Central memory CD4-positive, alpha-beta T cell (primary cell): Measurements from ENCODE around the gene CTNND2.

Source experiments
- DNase-seq: peaks from one replicate; pipeline ENCODE4 v3.0.0; 2022

The CTNND2 gene

DNA sequence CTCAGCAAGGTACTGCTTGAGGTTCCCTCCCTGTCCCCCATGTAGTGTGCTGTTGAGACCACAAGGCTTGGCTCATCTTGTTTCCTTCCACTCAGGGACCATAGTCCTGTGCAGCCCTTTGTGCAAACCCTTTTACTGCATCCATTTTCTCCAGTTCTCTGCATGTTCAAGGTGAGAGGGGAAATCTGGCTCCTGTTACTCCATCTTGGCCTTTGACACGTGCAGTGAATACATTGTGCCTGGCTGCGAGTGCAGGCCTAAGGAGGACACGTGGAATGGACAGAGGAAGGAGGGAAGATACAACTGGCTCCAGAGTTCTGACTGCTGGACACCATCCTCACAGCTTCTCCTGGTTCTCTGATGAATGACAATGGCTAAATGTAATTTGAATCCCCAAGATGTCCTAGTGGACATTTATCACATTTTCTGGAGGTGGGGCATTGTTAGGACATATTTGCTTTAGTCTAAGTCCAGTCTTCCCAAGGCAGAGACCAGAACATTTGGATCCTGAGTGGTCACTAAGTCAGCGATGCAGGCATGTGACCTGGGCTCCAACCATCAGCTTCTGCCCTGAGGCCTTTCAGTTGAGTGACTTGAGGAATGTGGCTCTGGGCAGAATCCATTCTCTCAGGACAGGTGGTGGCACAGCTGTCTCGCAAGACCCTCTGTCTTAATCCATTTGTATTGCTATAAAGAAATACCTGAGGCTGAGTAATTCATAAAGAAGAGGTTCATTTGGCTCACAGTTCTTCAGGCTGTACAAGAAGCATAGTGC is 954.2 kb downstream of the CTNND2 start:
- no peak for DNase-seq

DNA sequence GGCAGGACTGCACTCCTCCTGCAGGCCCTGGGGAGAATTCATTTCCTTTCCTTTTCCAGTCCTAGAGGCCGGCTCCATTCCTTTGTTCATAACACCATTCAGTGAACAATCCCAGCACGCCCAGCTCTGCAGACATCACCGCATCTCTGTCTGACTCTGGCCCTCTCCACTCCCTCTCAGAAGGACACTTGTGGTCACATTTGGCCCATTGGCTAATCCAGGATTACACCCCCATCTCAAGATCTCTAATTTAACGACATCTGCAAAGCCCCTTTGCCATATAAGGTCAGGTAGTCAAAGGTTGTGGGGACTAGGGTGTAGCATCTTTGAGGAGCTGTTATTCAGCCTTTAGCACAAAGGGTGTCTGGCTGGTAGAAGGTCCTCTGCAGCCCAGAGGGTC is 958.2 kb downstream of the CTNND2 start:
- no peak for DNase-seq

DNA sequence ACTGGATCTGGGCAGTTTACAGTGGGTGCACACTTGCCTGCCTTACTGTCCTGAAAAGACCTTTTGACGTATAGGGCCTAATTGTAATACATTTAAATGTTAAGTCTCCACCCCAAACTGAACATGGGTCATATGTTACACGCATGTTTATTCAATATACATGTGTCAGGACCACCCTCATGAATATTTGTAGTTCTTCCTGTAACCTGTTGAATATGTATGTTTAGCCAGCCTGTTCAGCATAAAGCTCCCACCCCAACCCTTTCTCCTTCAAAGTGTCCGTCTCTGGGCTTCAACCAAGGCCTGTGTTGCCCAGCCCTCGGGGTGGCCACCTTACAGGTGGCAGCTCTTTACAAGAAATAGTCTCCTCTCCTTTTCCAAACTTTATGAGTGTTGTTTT is 962.3 kb downstream of the CTNND2 start:
- no peak for DNase-seq

DNA sequence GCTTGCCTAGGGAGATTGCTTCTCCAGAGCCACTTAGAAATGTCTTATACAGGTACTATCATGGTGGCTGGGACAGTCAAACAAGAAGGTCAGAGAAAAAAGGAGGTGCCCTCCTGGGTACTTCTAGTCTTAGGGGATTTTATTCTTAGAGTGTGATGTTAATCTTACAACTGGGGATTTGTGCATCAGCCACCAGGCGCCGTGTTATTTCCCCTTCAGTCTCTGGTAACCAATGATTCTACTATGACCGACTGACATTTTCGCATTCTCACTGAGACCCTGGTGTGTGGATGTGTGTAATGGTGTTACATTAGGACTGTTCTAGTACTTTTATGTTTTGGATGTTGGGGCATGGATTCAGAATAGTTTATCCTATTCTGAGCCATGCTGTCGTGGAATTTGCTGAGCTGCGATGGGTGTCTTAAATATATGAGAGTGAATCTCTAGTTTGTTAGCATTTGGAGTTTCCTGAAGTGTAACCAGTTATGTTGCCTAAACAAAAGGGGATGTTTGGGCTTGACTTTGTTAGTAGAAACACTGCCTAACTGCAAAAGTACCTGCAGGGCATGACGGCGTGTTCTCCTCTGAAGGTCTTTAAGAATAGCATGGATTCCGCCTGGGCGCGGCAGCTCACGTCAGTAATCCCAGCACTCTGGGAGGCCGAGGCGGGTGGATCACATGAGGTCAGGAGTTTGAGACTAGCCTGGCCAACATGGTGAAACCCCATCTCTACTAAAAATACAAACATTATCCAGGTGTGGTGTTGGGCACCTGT is 968.0 kb downstream of the CTNND2 start:
- DNase-seq: no peak

DNA sequence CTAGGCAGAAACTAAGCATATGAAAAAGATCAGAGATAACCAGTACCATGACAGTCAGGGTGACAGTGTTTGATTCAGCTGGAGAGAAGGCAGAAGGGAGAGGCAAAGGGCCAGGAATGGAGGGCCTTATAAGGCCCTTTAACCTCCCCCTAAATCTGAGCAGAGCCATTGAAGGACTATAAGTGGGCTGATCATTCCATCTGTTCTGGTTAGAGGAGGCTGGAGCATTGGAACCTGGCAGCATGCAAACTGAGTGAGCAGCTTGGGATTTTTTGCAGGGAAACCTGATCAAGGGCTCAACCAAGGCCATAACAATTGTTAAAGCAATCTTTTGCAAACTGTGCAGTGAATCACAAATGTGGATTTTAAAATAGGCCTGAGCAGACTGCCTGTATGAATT is 968.7 kb downstream of the CTNND2 start:
- DNase-seq: no peak

DNA sequence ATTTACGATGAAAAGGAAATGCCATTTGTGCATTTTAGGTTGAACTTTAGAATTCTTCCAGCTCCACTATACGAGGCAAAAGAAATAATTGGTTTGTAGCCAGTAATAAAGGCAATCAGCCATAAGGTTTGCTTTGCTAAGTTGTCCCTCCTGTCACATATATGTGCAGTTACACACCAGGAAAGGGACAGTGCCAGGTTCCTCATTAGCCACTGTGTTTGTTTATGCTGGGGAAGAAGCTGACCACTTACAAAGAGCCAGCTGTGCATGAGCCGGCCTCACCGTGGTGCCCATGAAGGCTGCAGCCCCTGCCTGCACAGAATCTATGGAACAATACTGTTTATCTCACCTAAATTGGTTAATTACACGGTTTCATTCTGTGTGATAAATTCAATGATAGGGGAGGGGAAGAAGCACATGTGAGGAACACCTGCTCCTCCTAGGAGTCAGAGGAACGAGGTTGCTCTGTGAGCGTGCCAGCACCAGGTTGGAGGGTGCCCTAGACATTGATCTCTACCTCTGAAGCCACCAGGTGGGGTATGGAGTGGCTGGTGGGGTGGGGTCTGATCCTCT is 969.4 kb downstream of the CTNND2 start:
- DNase-seq: no peak

DNA sequence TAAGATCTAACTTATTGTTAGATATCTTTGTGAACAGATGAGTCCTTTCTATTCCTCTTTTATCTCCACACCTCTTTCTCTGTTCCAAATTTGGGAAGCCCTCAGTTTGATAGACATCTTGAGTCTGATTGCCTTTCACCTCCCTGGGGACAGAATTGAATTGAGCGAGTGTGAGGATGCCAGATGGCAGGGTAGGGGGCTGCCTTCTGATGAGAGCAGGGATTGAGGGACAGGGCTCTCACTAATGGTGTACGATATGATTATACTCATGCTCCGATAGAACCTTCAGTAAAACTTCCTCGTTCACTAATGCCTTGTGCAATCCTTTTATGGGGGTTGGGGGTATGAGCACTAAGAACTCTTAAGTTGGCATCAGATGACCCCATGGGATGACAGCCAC is 971.1 kb downstream of the CTNND2 start:
- DNase-seq: no peak

DNA sequence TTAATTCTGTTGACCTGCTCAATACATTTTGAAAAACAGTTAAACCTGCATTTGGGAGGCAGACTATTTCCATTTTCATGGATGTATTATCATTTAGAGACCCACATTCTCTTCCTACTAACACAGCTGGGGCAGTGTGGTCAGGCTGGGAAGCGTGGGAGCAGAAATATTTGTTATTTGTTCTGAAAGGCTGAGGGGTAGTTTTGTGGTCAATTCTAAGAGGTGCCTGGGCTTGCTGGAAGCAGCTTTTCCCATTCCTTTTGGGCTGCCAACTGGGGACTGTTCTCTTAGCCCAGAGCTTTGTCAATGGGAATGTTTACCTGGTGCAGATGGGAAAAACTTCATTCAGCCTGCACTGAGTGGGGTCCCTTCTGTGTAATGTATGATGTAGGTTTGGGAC is 971.8 kb downstream of the CTNND2 start:
- DNase-seq: no peak

DNA sequence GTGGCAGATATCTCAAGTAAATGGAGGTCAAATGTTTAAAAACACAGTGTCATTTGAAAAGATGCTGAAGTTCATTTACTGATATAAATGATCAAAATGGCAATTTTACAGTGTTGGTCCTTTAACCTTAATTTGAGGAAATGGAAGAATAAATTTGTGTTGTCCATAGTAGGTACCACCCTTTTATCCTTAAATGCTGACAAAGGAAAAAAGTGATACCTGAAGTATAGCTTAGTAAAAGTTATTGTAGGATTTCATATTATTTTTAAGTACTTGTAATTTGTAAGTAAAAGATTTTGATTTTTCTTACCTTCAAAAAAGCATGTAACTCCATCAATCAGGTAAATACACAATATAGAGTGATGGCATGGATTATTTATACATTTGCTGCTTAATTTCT is 976.6 kb downstream of the CTNND2 start:
- no peak for DNase-seq

DNA sequence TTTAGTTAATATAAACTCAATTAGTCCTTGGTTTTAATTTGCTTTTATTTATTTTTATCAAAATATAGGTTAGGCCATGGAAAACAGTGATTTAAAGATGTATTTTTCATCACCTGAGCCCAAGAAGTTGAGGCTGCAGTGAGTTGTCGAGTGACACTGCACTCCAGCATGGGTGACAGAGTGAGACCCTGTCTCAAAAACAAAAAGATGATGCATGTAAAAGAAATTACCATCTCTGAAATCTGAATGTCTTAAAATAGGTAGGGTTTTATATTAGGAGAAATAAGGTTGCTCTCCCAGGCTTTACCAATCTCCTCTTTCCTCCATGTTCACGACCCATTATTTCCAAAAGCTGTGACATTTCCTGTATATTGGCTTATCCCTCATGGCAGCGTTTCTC is 980.9 kb downstream of the CTNND2 start:
- no peak for DNase-seq
